Activated CD4-positive, alpha-beta T cell treated with anti-CD3 and anti-CD28 coated beads, Interleukin-2, amount 10 ng/mL, durations not matched to agents 24 days and 14 days (primary cell): ENCODE measurements around the gene HDLBP. TPM values are rescaled to one million over a fixed set of nuclear protein-coding genes. Genes with fewer than 3 reads are reported as not detected.
"Not testable (repeated sequence)": the region's sequence is repeated elsewhere in the genome, so short reads cannot be mapped to it uniquely, and the experiment has no call there.

Experiments
- DNase-seq: peaks from one replicate; pipeline ENCODE4 v3.0.0; 2022
- H3K27ac Mint-ChIP-seq: one replicate; pipeline ENCODE4 v1.8.0; 2022; ENCODE audit warnings: mild to moderate bottlenecking, mixed read lengths
- H3K27me3 Mint-ChIP-seq: one replicate; pipeline ENCODE4 v1.8.0; 2022; ENCODE audit warnings: mixed read lengths
- H3K36me3 Mint-ChIP-seq: one replicate; pipeline ENCODE4 v1.8.0; 2022; ENCODE audit warnings: low read depth, mild to moderate bottlenecking, mixed read lengths
- H3K4me1 Mint-ChIP-seq: one replicate; pipeline ENCODE4 v1.8.0; 2021; ENCODE audit warnings: mixed read lengths
- H3K4me3 Mint-ChIP-seq: one replicate; pipeline ENCODE4 v1.8.0; 2022; ENCODE audit warnings: mild to moderate bottlenecking, moderate library complexity, mixed read lengths
- H3K9me3 Mint-ChIP-seq: one replicate; pipeline ENCODE4 v1.8.0; 2021; ENCODE audit warnings: mixed read lengths
- intact Hi-C: fragments of 100-400 bp; cut with micrococcal nuclease; formaldehyde crosslinking; loops from one replicate; pipeline ENCODE4 v1.15.1; 2023
- total RNA-seq: library from RNA; stranded (reverse); gene quantifications from 2 replicates; pipeline ENCODE4 v1.2.3, GENCODE V29; 2022

The HDLBP gene
- total RNA-seq, 1 donor from 2014 or later = 266 TPM

- Mint-ChIP-seq H3K4me3 (no peak overlapping the region), H3K4me1 (peaks cover 36% of the 10 kb centered on the region), H3K9me3 (no peaks in the 10 kb centered on the region), H3K27me3 (no peaks in the 10 kb centered on the region), H3K27ac (no peak overlapping the region), H3K36me3 (peaks cover 27% of the 10 kb centered on the region)
- no peak for DNase-seq
- intact Hi-C loops = no loop called here
Observed at GRCh38 chr2:241286348-241287090, 29.0 kb downstream of the HDLBP start.

- peaks cover 29% of the 10 kb centered on the region for H3K4me1 Mint-ChIP-seq
- intact Hi-C loops = no loop called here
Observed at GRCh38 chr2:241285596-241285995, 29.9 kb downstream of the HDLBP start.

GRCh38 chr2:241282555-241282954 is 32.9 kb downstream of the HDLBP start:
- Mint-ChIP-seq H3K9me3 (no peaks in the 10 kb centered on the region), H3K36me3 (peaks cover 17% of the 10 kb centered on the region), H3K27ac (no peak overlapping the region), H3K4me1 (peaks cover 20% of the 10 kb centered on the region), H3K4me3 (no peak overlapping the region), H3K27me3 (no peaks in the 10 kb centered on the region)
- no peak for DNase-seq
- intact Hi-C loops = no loop called here

More at GRCh38 chr2:241285596-241285995, 29.9 kb downstream of the HDLBP start:
- Mint-ChIP-seq H3K4me3 (no peak overlapping the region), H3K36me3 (peaks cover 25% of the 10 kb centered on the region), H3K27me3 (no peaks in the 10 kb centered on the region), H3K27ac (no peak overlapping the region), H3K9me3 (no peaks in the 10 kb centered on the region)
- DNase-seq = no peak

GRCh38 chr2:241280291-241280690 is 35.2 kb downstream of the HDLBP start:
- H3K9me3 Mint-ChIP-seq = peaks cover 10% of the 10 kb centered on the region
- intact Hi-C loops = no loop called here
- H3K4me3 Mint-ChIP-seq = no peak overlapping the region
- peak overlapping the region; percentile 12 for H3K27ac Mint-ChIP-seq
- DNase-seq = no peak
- peaks cover 20% of the 10 kb centered on the region for H3K4me1 Mint-ChIP-seq
- H3K27me3 Mint-ChIP-seq = no peaks in the 10 kb centered on the region
- H3K36me3 Mint-ChIP-seq = peaks cover 21% of the 10 kb centered on the region

GRCh38 chr2:241279828-241280227 is 35.6 kb downstream of the HDLBP start:
- intact Hi-C loops = no loop called here

GRCh38 chr2:241279413-241279812 is 36.1 kb downstream of the HDLBP start:
- H3K36me3 Mint-ChIP-seq = peaks cover 24% of the 10 kb centered on the region
- peaks cover 11% of the 10 kb centered on the region for H3K9me3 Mint-ChIP-seq
- H3K4me1 Mint-ChIP-seq = peaks cover 20% of the 10 kb centered on the region
- DNase-seq = no peak
- no peak overlapping the region for H3K27ac Mint-ChIP-seq
- no peaks in the 10 kb centered on the region for H3K27me3 Mint-ChIP-seq
- H3K4me3 Mint-ChIP-seq = no peak overlapping the region
- intact Hi-C loops = no loop called here

More at GRCh38 chr2:241279828-241280227, 35.6 kb downstream of the HDLBP start:
- Mint-ChIP-seq H3K4me3 (no peak overlapping the region), H3K27ac (no peak overlapping the region), H3K27me3 (no peaks in the 10 kb centered on the region), H3K9me3 (peaks cover 11% of the 10 kb centered on the region), H3K36me3 (peaks cover 24% of the 10 kb centered on the region), H3K4me1 (peaks cover 21% of the 10 kb centered on the region)
- no peak for DNase-seq

GRCh38 chr2:241278306-241278705 is 37.2 kb downstream of the HDLBP start:
- H3K4me1 Mint-ChIP-seq = peaks cover 18% of the 10 kb centered on the region
- H3K27me3 Mint-ChIP-seq, H3K4me3 Mint-ChIP-seq, DNase-seq, intact Hi-C loops, H3K27ac Mint-ChIP-seq: not testable (repeated sequence)
- H3K36me3 Mint-ChIP-seq = peaks cover 18% of the 10 kb centered on the region
- H3K9me3 Mint-ChIP-seq = peaks cover 11% of the 10 kb centered on the region

- Mint-ChIP-seq H3K9me3 (peaks cover 11% of the 10 kb centered on the region), H3K36me3 (peaks cover 24% of the 10 kb centered on the region), H3K4me1 (peaks cover 27% of the 10 kb centered on the region), H3K27me3 (no peaks in the 10 kb centered on the region), H3K4me3 (no peak overlapping the region), H3K27ac (no peak overlapping the region)
- DNase-seq = no peak
- intact Hi-C loops = no loop called here
Observed at GRCh38 chr2:241275910-241276309, 39.6 kb downstream of the HDLBP start.

GRCh38 chr2:241275504-241275903 is 40.0 kb downstream of the HDLBP start:
- intact Hi-C loops = no loop called here
- no peak overlapping the region for H3K4me3 Mint-ChIP-seq
- H3K9me3 Mint-ChIP-seq = peaks cover 11% of the 10 kb centered on the region
- no peak for DNase-seq
- peaks cover 29% of the 10 kb centered on the region for H3K4me1 Mint-ChIP-seq
- H3K36me3 Mint-ChIP-seq = peaks cover 24% of the 10 kb centered on the region
- H3K27me3 Mint-ChIP-seq = no peaks in the 10 kb centered on the region
- H3K27ac Mint-ChIP-seq = no peak overlapping the region

GRCh38 chr2:241274127-241274526 is 41.3 kb downstream of the HDLBP start:
- no peak overlapping the region for H3K27ac Mint-ChIP-seq
- DNase-seq = no peak
- intact Hi-C loops = no loop called here
- peaks cover 24% of the 10 kb centered on the region for H3K36me3 Mint-ChIP-seq
- peaks cover 29% of the 10 kb centered on the region for H3K4me1 Mint-ChIP-seq
- H3K4me3 Mint-ChIP-seq = no peak overlapping the region
- peaks cover 11% of the 10 kb centered on the region for H3K9me3 Mint-ChIP-seq
- H3K27me3 Mint-ChIP-seq = no peaks in the 10 kb centered on the region

- H3K27me3 Mint-ChIP-seq = no peaks in the 10 kb centered on the region
- H3K27ac Mint-ChIP-seq = peak overlapping the region; percentile 74
- H3K9me3 Mint-ChIP-seq = peaks cover 11% of the 10 kb centered on the region
- peaks cover 30% of the 10 kb centered on the region for H3K36me3 Mint-ChIP-seq
- no peak for DNase-seq
- peaks cover 34% of the 10 kb centered on the region for H3K4me1 Mint-ChIP-seq
- peak overlapping the region; percentile 80 for H3K4me3 Mint-ChIP-seq
- intact Hi-C loops = no loop called here
Observed at GRCh38 chr2:241273210-241274020, 42.1 kb downstream of the HDLBP start.

- Mint-ChIP-seq H3K36me3 (peaks cover 36% of the 10 kb centered on the region), H3K4me3 (peak overlapping the region; percentile 80), H3K9me3 (peaks cover 11% of the 10 kb centered on the region), H3K27me3 (no peaks in the 10 kb centered on the region), H3K4me1 (peaks cover 41% of the 10 kb centered on the region), H3K27ac (peak overlapping the region; percentile 74)
- intact Hi-C loops = loop anchor here (1.0 kb wide), 1 partner anchor 43 kb away; the partner anchor contains the start of genes HDLBP and SEPTIN2
- peak; percentile 87 for DNase-seq
Observed at GRCh38 chr2:241272303-241273209, 42.9 kb downstream of the HDLBP start.

GRCh38 chr2:241271706-241272302 is 43.7 kb downstream of the HDLBP start:
- DNase-seq = peak; percentile 90
- Mint-ChIP-seq H3K27ac (peak overlapping the region; percentile 90), H3K36me3 (peaks cover 35% of the 10 kb centered on the region), H3K9me3 (peaks cover 11% of the 10 kb centered on the region), H3K27me3 (no peaks in the 10 kb centered on the region), H3K4me3 (peak overlapping the region; percentile 92), H3K4me1 (peaks cover 42% of the 10 kb centered on the region)
- intact Hi-C loops = loop anchor here (1.0 kb wide), 1 partner anchor 43 kb away; the partner anchor contains the start of genes HDLBP and SEPTIN2
